Suprapubic skin (tissue), 4 donors: ENCODE measurements around the gene PAPLN. TPM values are rescaled to one million over a fixed set of nuclear protein-coding genes. Genes with fewer than 3 reads are reported as not detected.
"Not testable (repeated sequence)": the region's sequence is repeated elsewhere in the genome, so short reads cannot be mapped to it uniquely, and the experiment has no call there.

Source experiments
- DNase-seq, 2 donors: peaks; one replicate each; pipeline ENCODE4 v3.0.0-alpha.2; 2019; ENCODE audit warnings: low spot score in 2 of 2
- H3K27ac ChIP-seq: fragments of 200-600 bp; sonication (generic); one replicate; pipeline ENCODE4 v1.5.1; 2019
- H3K27me3 ChIP-seq: fragments of 200-600 bp; sonication (generic); one replicate; pipeline ENCODE4 v1.5.1; 2019
- H3K36me3 ChIP-seq: fragments of 200-600 bp; sonication (generic); one replicate; pipeline ENCODE4 v1.5.1; 2019
- H3K4me1 ChIP-seq: fragments of 200-600 bp; sonication (generic); one replicate; pipeline ENCODE4 v1.5.1; 2019
- H3K4me3 ChIP-seq: fragments of 200-600 bp; sonication (generic); one replicate; pipeline ENCODE4 v1.5.1; 2019; ENCODE audit warnings: mild to moderate bottlenecking
- H3K9me3 ChIP-seq: fragments of 200-600 bp; sonication (generic); one replicate; pipeline ENCODE4 v1.5.1; 2019
- CTCF ChIP-seq, 2 donors: fragments of 200-600 bp in 1 of 2; fragments of 450-650 bp in 1 of 2; sonication (generic) in 1 of 2; IDR thresholded peaks; one replicate each; pipeline ENCODE4 v1.5.1; 2016 to 2019; ENCODE audit warnings: antibody characterized with exemption in 2 of 2, mild to moderate bottlenecking in 1 of 2, moderate library complexity in 1 of 2
- EP300 ChIP-seq: sonication (generic); formaldehyde crosslinking; IDR thresholded peaks from one replicate; pipeline ENCODE4 v1.6.1; 2017; ENCODE audit warnings: antibody characterized with exemption
- POLR2A ChIP-seq, 2 donors: fragments of 450-650 bp; IDR thresholded peaks; one replicate each; pipeline ENCODE4 v1.6.1; 2017; ENCODE audit warnings: antibody characterized with exemption in 2 of 2, mild to moderate bottlenecking in 2 of 2, moderate library complexity in 2 of 2
- POLR2AphosphoS5 ChIP-seq, 3 donors: sonication (generic); formaldehyde crosslinking; IDR thresholded peaks; one replicate each; pipeline ENCODE4 v1.6.1; 2017; ENCODE audit warnings: antibody characterized with exemption in 3 of 3
- WGBS: methylation state at CpG from one replicate; pipeline ENCODE4 v1.1.5; 2018; 5-methylcytosine and 5-hydroxymethylcytosine counted together
- total RNA-seq, 4 donors: library from RNA; depleted of rRNA; stranded (reverse); fragments of >200 nt; gene quantifications; one replicate each; pipeline ENCODE4 v1.1.0, GENCODE V29; 2016

Gene PAPLN
- total RNA-seq, 4 donors from 2014 or later, result 15.9 to 44.9 (median 23.5) TPM

DNA sequence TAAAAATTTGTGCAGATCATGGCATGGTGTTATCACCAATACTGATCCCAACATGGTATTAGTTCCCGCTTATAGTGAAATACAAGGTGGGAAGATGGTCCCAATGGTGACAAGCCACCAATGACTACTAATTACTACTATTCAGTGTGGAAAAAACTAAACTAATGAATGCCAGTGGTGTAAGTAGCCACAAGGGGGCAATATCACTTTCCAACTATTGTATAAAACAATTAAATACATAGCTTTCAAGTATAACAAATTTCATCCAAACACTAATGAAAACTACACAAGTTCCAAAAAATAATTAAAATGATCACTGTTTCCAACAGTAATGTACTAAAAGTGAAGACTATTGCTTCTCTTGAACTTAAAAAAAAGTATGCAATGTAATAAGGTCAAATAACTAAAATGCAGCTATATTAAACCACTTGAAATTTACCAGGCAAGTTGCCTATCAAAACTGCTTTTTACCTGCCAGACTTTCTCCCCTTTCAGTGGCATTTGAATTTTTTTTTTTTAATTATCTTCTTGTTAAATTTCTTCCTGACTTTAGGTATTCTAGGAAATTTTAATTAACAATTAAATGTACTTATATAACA is 58.0 kb downstream of the PAPLN start:
- Histone ChIP-seq H3K9me3 (no peaks in the 10 kb centered on the region), H3K27ac (no peak overlapping the region), H3K36me3 (peaks cover 13% of the 10 kb centered on the region), H3K4me1 (no peaks in the 10 kb centered on the region), H3K27me3 (no peaks in the 10 kb centered on the region), H3K4me3 (no peak overlapping the region)
- no peak for DNase-seq
- 69% methylated on average over 1 of the region's 1 CpG for whole genome bisulfite sequencing
- no peak for TF ChIP-seq EP300
- peak; percentile 62 to 66 for TF ChIP-seq CTCF (IDR thresholded peaks at IDR 0.05)

DNA sequence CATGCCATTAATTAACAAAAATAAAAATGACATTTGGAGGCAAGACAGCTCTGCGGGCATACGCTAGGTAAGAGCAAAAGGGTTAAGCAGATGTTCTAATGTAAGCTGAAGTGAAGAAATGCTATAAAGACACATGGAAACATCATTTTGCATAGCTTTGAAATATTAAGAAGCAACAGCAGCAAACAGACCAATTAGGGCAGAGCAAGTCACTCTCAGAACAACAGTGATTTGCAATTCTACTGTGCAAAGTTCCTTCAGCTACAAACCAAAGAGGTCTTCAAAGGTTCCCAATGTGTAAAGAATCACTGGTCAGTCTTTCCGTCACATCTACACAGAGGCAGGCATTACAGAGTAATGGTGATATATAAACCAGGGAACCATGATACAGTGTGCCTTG is 68.2 kb downstream of the PAPLN start:
- no peak overlapping the region for H3K4me3 ChIP-seq
- H3K9me3 ChIP-seq, result no peaks in the 10 kb centered on the region
- no peak for DNase-seq
- TF ChIP-seq POLR2A (IDR thresholded peaks at IDR 0.05) (no peak), POLR2AphosphoS5 (IDR thresholded peaks at IDR 0.05) (no peak), CTCF (IDR thresholded peaks at IDR 0.05) (no peak), EP300 (no peak)
- no peaks in the 10 kb centered on the region for H3K4me1 ChIP-seq
- no peaks in the 10 kb centered on the region for H3K36me3 ChIP-seq
- H3K27me3 ChIP-seq, result no peaks in the 10 kb centered on the region
- H3K27ac ChIP-seq, result no peak overlapping the region
- WGBS, result 62% methylated on average over 3 of the region's 3 CpGs

DNA sequence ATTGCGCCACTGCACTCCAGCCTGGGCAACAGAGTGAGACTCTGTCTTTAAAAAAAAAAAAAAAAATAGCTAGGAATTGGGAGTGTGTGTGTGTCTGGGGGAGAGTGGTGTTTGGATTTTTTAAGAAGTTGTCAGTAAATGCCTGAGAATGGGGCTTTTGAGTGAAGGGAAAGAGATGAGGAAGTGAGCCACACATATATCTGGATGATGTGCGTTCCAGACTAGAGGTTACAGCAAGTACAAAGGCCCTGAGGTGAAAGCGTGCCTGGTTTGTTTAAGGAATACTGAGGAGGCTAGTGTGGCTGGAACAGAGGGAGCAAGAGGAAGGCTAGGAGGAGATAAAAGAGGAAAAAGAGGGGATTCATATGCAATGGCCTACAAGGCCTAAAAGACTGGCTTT is 70.0 kb downstream of the PAPLN start:
- Histone ChIP-seq H3K4me3 (no peak overlapping the region), H3K27me3 (no peaks in the 10 kb centered on the region), H3K4me1 (peaks cover 11% of the 10 kb centered on the region), H3K27ac (no peak overlapping the region), H3K36me3 (no peaks in the 10 kb centered on the region), H3K9me3 (no peaks in the 10 kb centered on the region)
- no peak for DNase-seq
- 98% methylated on average over 3 of the region's 3 CpGs for WGBS
- no peak for TF ChIP-seq EP300
- no peak for TF ChIP-seq POLR2AphosphoS5 (IDR thresholded peaks at IDR 0.05)
- TF ChIP-seq CTCF (IDR thresholded peaks at IDR 0.05), result no peak
- TF ChIP-seq POLR2A (IDR thresholded peaks at IDR 0.05), result no peak

- 100% methylated on average over 1 of the region's 1 CpG for WGBS
- H3K27me3 ChIP-seq, DNase-seq, H3K36me3 ChIP-seq, H3K9me3 ChIP-seq, H3K4me3 ChIP-seq, H3K27ac ChIP-seq: not testable (repeated sequence)
- peaks cover 11% of the 10 kb centered on the region for H3K4me1 ChIP-seq
Observed at GRCh38 chr14:73309207-73309606, 71.9 kb downstream of the PAPLN start.

DNA sequence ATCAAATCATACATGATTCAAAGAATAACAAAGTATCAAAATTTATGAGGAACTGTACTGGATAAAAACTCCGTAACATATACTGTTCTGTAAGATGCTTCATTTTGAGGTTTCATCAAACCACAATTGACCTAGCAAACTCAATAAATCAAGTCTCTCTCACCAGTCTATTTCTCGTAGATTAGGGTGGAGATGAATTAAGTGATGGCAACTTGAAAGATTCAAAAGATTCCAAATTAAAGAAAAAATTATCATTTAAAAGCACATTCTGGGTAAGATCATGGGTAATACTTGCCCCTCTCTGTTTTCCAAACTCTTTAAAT is 74.4 kb downstream of the PAPLN start:
- DNase-seq, result no peak
- no peaks in the 10 kb centered on the region for H3K9me3 ChIP-seq
- no peak for TF ChIP-seq POLR2A (IDR thresholded peaks at IDR 0.05)
- no peak for TF ChIP-seq EP300
- no peak for TF ChIP-seq CTCF (IDR thresholded peaks at IDR 0.05)
- TF ChIP-seq POLR2AphosphoS5 (IDR thresholded peaks at IDR 0.05), result no peak
- no peak overlapping the region for H3K27ac ChIP-seq
- WGBS, result 78% methylated on average over 2 of the region's 2 CpGs
- no peaks in the 10 kb centered on the region for H3K27me3 ChIP-seq
- H3K4me1 ChIP-seq, result peaks cover 11% of the 10 kb centered on the region
- no peaks in the 10 kb centered on the region for H3K36me3 ChIP-seq
- H3K4me3 ChIP-seq, result no peak overlapping the region

DNA sequence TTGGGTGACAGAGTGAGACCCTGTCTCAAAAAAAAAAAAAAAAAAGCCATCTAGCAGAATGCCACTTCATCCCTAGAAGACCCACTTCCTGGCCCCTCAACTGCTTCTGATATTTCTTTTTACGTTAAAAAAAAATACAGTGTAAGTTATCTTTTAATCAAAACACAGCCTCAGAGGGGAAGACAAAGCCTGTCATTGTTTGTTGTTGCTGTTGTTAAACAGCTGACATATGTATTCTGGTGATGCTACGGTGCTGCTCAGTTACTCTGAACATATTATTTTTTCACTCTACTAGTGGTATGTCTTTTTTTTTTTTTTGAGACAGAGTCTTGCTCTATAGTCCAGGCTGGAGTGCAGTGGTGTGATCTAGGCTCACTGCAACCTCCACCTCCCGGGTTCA is 75.4 kb downstream of the PAPLN start:
- WGBS, result 89% methylated on average over 3 of the region's 3 CpGs
- no peaks in the 10 kb centered on the region for H3K9me3 ChIP-seq
- peaks cover 11% of the 10 kb centered on the region for H3K4me1 ChIP-seq
- no peak overlapping the region for H3K27ac ChIP-seq
- no peak overlapping the region for H3K4me3 ChIP-seq
- H3K36me3 ChIP-seq, result no peaks in the 10 kb centered on the region
- no peak for TF ChIP-seq CTCF (IDR thresholded peaks at IDR 0.05)
- TF ChIP-seq EP300, result no peak
- TF ChIP-seq POLR2AphosphoS5 (IDR thresholded peaks at IDR 0.05), result no peak
- TF ChIP-seq POLR2A (IDR thresholded peaks at IDR 0.05), result no peak
- no peak for DNase-seq
- H3K27me3 ChIP-seq, result no peaks in the 10 kb centered on the region
